SK-MEL-5 (cell line): ENCODE data around the gene FOXA2. TPM values are rescaled to one million over a fixed set of nuclear protein-coding genes. Genes with fewer than 3 reads are reported as not detected.

ENCODE experiments used
- small RNA-seq, 2 experiments: library from RNA; depleted of rRNA; stranded (forward); fragments of <200 nt; gene quantifications; one replicate each; pipeline ENCODE3, GENCODE V24; 2014
- total RNA-seq: library from RNA; depleted of rRNA; stranded (reverse); fragments of >200 nt; shearing (Covaris generic); gene quantifications from 2 replicates; pipeline ENCODE4 v1.2.3, GENCODE V29; 2014

The FOXA2 gene
- total RNA-seq, 1 experiment from 2014 or later = not detected

Small RNAs within 50 kb of the gene (small RNA-seq; reads per million reads assigned to genes)
- 0 reads per million in 2 experiments for gene LINC00261
